Ishikawa (cell line): Measurements from ENCODE around the gene ITGAX.

Experiments used
- CEBPB ChIP-seq: IDR thresholded peaks from 2 replicates; pipeline ENCODE4 v1.6.1; 2012
- CREB1 ChIP-seq: IDR thresholded peaks from 2 replicates; pipeline ENCODE4 v1.6.1; 2012; ENCODE audit warnings: low read depth
- EGR1 ChIP-seq: IDR thresholded peaks from 2 replicates; pipeline ENCODE4 v1.6.1; 2012
- EP300 ChIP-seq: IDR thresholded peaks from 2 replicates; pipeline ENCODE4 v1.6.1; 2012; ENCODE audit warnings: borderline replicate concordance
- FOXM1 ChIP-seq: IDR thresholded peaks from 2 replicates; pipeline ENCODE4 v1.6.1; 2012; ENCODE audit warnings: low read depth, borderline replicate concordance
- NFIC ChIP-seq: IDR thresholded peaks from 2 replicates; pipeline ENCODE4 v1.6.1; 2012
- RAD21 ChIP-seq: IDR thresholded peaks from 2 replicates; pipeline ENCODE4 v1.6.1; 2012; ENCODE audit warnings: low read depth
- TAF1 ChIP-seq: IDR thresholded peaks from 2 replicates; pipeline ENCODE4 v1.6.1; 2012; ENCODE audit warnings: low read depth, mild to moderate bottlenecking
- TCF12 ChIP-seq: IDR thresholded peaks from 2 replicates; pipeline ENCODE4 v1.6.1; 2012; ENCODE audit warnings: low read depth
- TEAD4 ChIP-seq: IDR thresholded peaks from 2 replicates; pipeline ENCODE4 v1.6.1; 2012
- YY1 ChIP-seq: IDR thresholded peaks from 2 replicates; pipeline ENCODE4 v1.6.1; 2012; ENCODE audit warnings: low read depth
- ZBTB7A ChIP-seq: IDR thresholded peaks from 2 replicates; pipeline ENCODE4 v1.6.1; 2012; ENCODE audit warnings: low read depth
- TF ChIP-seq, protein P1 (sequence below): IDR thresholded peaks from 2 replicates; pipeline ENCODE4 v1.6.1; 2012
- TF ChIP-seq, protein P2 (sequence below): IDR thresholded peaks from 2 replicates; pipeline ENCODE4 v1.6.1; 2012
- TF ChIP-seq, protein P3 (sequence below): IDR thresholded peaks from 2 replicates; pipeline ENCODE4 v1.6.1; 2012; ENCODE audit warnings: low read depth, mild to moderate bottlenecking

The ITGAX gene

DNA sequence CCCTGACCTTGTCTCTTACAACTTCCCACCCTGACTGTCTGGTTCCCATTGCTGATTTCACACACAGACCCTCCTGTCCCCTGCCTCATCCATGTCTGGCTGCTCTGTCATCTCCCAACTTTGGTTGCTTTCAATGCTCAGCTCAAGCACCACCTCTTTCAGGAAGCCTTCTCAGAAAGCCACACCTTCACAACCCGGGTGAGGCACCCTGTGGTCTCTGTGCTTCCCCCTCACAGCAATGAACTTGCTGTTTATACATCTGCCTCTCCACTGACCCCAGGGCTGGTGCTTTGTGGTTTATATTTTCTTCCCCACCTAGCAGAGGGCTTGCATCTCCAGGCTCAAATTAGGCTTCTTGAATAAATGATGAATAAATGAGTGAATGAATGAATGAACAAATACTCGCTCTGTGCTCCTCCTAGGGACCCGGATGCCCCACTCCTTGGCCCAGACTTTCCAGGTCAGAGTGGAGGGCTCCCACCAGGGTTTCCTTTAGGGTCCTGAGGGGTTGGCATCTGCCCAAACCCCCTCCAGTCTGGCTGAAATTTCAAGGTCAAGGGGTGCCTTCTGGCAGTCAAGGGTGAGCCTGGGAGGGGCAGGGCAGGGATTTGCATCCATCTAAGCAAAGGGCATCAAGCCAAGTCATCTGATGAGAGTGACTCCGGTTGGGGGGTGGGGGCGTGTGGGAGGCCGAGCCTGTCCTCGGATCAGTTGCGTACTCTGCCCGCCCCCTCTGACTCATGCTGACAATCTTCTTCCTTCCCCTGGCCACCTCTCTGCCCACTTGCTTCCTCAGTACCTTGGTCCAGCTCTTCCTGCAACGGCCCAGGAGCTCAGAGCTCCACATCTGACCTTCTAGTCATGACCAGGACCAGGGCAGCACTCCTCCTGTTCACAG lies at the start of gene ITGAX:
ITGAX (plus strand) TSS at position 783 of the 898 bp plus-strand sequence; CDS start at position 862, 79 bp downstream.
- TF ChIP-seq CEBPB (no peak), EP300 (no peak), TEAD4 (no peak), EGR1 (no peak), CREB1 (no peak), TCF12 (no peak), TAF1 (no peak), RAD21 (no peak), ZBTB7A (no peak), FOXM1 (no peak), YY1 (no peak), NFIC (no peak)
- TF ChIP-seq, protein P1, sequence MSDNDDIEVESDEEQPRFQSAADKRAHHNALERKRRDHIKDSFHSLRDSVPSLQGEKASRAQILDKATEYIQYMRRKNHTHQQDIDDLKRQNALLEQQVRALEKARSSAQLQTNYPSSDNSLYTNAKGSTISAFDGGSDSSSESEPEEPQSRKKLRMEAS = no peak
- TF ChIP-seq, protein P2, sequence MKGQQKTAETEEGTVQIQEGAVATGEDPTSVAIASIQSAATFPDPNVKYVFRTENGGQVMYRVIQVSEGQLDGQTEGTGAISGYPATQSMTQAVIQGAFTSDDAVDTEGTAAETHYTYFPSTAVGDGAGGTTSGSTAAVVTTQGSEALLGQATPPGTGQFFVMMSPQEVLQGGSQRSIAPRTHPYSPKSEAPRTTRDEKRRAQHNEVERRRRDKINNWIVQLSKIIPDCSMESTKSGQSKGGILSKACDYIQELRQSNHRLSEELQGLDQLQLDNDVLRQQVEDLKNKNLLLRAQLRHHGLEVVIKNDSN = no peak
- TF ChIP-seq, protein P3, sequence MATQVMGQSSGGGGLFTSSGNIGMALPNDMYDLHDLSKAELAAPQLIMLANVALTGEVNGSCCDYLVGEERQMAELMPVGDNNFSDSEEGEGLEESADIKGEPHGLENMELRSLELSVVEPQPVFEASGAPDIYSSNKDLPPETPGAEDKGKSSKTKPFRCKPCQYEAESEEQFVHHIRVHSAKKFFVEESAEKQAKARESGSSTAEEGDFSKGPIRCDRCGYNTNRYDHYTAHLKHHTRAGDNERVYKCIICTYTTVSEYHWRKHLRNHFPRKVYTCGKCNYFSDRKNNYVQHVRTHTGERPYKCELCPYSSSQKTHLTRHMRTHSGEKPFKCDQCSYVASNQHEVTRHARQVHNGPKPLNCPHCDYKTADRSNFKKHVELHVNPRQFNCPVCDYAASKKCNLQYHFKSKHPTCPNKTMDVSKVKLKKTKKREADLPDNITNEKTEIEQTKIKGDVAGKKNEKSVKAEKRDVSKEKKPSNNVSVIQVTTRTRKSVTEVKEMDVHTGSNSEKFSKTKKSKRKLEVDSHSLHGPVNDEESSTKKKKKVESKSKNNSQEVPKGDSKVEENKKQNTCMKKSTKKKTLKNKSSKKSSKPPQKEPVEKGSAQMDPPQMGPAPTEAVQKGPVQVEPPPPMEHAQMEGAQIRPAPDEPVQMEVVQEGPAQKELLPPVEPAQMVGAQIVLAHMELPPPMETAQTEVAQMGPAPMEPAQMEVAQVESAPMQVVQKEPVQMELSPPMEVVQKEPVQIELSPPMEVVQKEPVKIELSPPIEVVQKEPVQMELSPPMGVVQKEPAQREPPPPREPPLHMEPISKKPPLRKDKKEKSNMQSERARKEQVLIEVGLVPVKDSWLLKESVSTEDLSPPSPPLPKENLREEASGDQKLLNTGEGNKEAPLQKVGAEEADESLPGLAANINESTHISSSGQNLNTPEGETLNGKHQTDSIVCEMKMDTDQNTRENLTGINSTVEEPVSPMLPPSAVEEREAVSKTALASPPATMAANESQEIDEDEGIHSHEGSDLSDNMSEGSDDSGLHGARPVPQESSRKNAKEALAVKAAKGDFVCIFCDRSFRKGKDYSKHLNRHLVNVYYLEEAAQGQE = no peak

DNA sequence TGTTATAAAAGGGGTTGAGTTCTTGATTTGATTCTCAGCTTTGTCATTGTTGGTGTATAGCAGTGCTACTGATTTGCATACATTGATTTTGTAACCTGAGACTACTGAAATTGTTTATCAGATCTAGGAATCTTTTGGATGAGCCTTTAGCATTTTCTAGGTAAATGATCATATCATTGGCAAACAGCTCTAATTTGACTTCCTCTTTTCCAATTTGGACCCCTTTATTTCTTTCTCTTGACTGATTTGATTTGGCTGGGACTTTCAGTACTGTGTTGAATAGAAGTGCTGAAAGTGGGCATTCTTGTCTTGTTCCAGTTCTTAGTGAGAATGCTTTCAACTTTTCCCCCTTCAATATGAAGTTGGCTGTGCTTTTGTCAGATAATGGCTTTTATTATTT lies 49.8 kb upstream of the ITGAX start:
- TF ChIP-seq CREB1 = no peak
- no peak for TF ChIP-seq TAF1
- no peak for TF ChIP-seq RAD21
- no peak for TF ChIP-seq CEBPB
- TF ChIP-seq ZBTB7A = no peak
- no peak for TF ChIP-seq NFIC
- no peak for TF ChIP-seq EGR1
- no peak for TF ChIP-seq TCF12
- no peak for TF ChIP-seq FOXM1
- no peak for TF ChIP-seq EP300
- TF ChIP-seq, protein P2 = no peak

DNA sequence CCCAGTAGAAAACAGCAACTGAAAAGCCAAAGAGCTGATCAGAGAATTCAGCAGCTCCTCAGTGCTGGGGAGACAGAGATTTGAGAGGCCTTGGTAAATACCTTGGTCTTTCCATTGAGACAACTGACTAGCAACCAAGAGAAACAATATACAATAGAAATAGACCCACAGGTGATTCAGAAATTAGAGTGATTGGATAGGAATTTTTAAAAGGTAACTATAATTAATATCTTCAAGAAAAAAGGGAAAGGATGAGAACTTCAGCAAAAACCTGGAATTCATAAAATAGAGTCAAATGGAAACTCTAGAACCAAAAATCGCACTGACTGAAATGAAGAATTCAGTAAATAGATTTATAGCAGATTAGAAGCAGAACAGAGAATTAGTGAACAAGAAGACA lies 32.5 kb upstream of the ITGAX start:
- TF ChIP-seq FOXM1 (no peak), RAD21 (no peak), ZBTB7A (no peak), EGR1 (no peak), CEBPB (no peak), NFIC (no peak), YY1 (no peak), TEAD4 (no peak), CREB1 (no peak), EP300 (no peak), TAF1 (no peak), TCF12 (no peak)
- TF ChIP-seq, protein P3 = no peak

DNA sequence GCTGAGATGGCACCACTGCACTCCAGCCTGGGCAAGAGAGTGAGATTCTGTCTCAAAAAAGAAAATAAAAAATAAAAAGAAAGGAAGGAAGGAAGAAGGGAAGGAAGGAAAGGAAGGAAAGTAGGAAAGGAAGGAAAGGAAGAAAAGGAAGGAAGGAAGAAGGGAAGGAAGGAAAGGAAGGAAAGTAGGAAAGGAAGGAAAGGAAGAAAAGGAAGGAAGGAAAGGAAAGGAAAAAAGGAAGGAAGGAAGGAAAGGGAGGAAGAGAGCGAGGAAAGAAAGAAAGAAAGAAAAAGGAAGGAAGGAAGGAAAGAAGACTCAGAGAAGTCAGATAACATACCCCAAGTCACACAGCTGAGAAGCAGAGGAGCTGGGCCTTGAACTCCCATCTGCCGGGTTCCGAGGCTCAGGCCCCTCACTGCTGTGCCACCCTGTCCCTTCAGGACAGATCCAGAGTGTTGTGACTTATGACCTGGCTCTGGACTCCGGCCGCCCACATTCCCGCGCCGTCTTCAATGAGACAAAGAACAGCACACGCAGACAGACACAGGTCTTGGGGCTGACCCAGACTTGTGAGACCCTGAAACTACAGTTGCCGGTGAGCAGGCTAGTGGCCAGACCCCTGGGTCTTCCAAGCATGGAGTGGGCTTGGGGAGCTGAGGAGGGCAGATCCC lies 30.9 kb upstream of the ITGAX start:
- TF ChIP-seq YY1 = no peak
- TF ChIP-seq, protein P3 = no peak
- no peak for TF ChIP-seq EP300
- no peak for TF ChIP-seq RAD21
- no peak for TF ChIP-seq NFIC
- no peak for TF ChIP-seq CEBPB
- no peak for TF ChIP-seq TEAD4
- TF ChIP-seq FOXM1 = no peak
- TF ChIP-seq, protein P2 = no peak
- TF ChIP-seq EGR1 = no peak
- TF ChIP-seq, protein P1 = no peak
- no peak for TF ChIP-seq CREB1
- TF ChIP-seq ZBTB7A = no peak
- no peak for TF ChIP-seq TCF12
- TF ChIP-seq TAF1 = no peak
